Activated T-cell treated with anti-CD3 and anti-CD28 coated beads, Interleukin-2, amount 50 U/mL, for 1 hour (primary cell): Measurements from ENCODE around the gene FAM53C.
A peak's percentile ranks its signal among the peaks of the same experiment; 100 is the strongest.
"Not testable (repeated sequence)": the region's sequence is repeated elsewhere in the genome, so short reads cannot be mapped to it uniquely, and the experiment has no call there.

Experiments used
- DNase-seq: peaks from one replicate; pipeline ENCODE4 v3.0.0-alpha.2; 2020

FAM53C gene

DNA sequence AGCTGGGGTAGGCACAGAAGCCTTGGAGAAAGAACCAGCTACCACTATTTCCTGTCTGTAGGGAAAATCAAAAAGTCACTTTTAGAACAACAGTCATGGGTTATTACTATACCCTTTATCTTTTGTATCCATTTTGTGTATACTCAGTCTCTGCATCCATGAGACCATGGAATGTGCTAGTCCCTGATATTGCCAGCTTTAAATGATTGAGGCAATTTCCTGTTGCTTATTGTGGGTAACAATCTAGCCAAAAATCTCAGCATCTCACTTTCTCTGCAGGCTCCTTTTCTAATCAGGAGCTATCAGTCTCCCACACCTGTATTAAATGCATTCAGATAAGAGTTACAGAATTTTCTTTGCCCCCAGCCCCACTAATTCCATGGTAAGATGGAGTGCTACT lies 13.5 kb downstream of the FAM53C start:
- no peak for DNase-seq

GRCh38 chr5:138352071-138352721 lies 14.1 kb downstream of the FAM53C start, which contains the start of gene KDM3B:
Gene KDM3B, plus strand, starts transcription at chr5:138352685. Its CDS starts 111 bp downstream, at chr5:138352796.
- DNase-seq, result peak; percentile 99

- peak; percentile 82 for DNase-seq
These were observed 14.9 kb downstream of the FAM53C start for GRCh38 chr5:138352722-138353559.

- DNase-seq, result no peak
These were observed 15.6 kb downstream of the FAM53C start for GRCh38 chr5:138353560-138354080.

- DNase-seq, result no peak
These were observed 16.3 kb downstream of the FAM53C start for GRCh38 chr5:138354387-138354786.

DNA sequence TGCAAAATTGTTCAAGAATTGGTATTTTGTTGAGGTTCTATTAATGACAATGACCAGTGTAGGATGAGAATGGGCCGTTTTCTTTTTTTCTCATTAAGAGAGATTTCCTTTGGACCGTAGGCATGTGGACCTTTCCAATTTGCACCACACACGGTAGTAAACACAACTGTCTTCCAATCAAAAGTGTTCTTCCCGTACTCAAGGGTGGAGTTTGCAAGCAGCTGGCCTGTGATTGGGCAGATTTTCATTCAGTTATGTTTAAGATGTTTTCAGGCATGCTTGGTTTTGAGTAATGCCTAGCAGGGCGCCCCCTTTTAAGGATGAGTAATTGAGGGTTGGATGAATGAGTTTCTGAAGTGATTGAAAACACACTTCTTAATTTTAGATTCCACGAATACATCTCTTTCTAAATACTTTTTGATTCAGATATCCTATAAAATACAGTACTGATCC lies 16.9 kb downstream of the FAM53C start:
- no peak for DNase-seq

GRCh38 chr5:138359621-138360020 lies 21.6 kb downstream of the FAM53C start:
- no peak for DNase-seq

DNA sequence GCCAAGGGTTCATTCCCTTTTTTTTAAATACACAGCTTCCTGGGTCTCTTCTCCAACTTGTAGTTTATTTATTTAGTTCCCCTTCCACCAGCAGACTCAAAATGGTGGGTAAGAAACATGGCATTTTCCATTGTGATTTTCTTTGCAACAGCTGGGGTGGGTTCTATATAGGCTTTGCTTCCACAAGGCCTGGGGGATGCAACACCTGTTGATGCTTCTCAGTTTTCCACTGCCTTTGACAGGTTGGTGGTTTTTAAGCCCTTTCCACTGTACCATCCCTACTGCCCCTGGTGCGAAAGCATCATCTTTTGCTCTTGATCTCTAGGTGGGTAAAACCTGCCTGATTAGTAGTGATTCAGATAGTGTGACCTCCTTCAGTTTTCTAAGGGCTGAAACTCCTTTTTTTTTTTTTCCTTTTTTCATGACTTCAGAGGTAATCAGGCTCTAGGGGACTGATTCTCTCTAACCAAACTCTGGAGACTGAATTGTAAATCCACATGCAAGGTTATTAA lies 22.9 kb downstream of the FAM53C start:
- no peak for DNase-seq

DNA sequence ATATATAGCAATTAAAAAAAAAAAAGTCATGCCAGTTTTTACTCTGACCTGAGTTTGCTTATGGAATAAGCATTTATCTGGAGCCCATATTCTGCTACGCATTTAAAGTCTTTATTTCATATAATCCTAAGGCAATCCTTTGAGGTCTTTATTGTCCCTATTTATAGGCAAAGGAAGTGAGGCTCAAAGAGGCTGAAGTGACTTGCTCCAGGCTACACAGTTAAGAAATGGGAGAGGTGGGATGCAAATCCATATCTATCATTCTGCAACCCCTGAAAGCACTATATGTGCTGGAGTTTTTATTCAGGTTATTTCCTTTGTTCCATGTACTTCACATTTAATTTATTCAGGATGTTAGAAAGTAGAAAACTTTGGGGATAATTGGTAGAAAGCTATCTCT lies 26.5 kb downstream of the FAM53C start:
- no peak for DNase-seq

DNA sequence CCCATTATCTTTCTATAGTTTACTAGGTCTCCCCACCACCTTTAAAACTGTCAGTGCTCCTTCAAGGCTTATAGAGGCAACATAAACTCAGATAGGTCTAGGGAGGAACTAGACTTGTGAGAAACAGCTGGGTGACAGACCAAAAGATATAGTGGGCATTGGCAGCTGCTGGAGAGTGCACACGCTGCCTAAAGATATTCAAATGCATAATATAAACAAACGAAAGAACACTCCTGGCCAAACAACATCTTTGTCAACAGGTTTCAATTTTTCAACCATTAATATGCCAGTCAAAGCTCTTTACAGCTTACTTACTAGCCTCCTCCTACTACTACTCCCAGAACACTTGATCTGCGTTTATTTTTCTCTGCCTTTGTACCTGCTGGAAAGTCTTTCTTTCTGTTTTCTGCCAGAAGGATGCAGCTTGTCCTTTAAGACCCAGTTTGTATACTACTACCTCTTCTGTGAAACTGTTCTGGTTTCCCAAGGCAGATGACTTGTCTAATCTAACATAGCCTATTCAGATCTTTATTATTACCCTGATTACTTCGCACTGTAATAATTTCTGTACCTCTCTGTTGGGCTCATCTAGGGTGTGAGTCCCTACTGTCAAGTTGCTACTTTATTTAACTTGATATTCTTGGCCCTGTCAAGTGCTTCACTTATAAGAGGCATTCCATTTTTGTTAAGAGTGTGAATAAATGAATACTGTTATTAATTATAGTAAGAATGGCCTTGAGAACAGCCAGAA lies 28.7 kb downstream of the FAM53C start:
- DNase-seq, result no peak

DNA sequence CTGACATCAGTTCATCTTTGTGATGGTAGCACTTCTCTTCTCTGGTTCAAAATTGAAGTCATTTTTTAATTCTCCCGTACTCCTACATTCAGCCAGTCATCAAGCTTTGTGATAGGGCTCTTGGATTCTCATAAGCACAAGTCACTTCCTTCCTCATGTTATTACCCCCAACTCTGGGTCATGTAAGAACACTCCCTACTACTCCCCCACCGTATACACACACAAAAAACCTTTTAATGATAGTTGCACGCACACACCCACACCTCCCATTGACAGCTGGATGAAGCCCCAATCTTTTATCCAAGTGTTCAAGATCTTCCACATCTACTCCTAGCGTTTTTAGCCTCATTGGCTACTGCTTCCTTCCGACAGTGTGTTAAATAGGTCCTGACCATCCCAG lies 31.2 kb downstream of the FAM53C start:
- DNase-seq, result no peak

DNA sequence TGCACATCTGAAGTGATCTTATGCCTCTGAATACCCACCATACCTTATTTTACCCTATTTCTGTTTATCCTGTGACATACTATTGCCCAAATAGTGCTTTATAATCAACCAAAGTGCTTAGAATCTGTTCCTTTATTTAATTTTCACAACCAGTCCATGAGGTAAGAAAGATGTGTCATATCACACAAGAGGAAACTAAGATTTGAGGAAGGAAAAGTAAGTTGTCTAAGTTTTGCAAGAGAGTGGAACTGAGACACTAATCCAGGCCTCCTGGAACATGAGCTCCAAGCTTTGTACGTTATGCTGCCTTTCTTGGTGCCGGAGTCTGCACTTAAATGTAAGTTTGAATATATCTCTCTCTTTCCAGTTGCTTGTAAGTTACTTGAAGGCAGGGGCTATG lies 31.6 kb downstream of the FAM53C start:
- no peak for DNase-seq

DNA sequence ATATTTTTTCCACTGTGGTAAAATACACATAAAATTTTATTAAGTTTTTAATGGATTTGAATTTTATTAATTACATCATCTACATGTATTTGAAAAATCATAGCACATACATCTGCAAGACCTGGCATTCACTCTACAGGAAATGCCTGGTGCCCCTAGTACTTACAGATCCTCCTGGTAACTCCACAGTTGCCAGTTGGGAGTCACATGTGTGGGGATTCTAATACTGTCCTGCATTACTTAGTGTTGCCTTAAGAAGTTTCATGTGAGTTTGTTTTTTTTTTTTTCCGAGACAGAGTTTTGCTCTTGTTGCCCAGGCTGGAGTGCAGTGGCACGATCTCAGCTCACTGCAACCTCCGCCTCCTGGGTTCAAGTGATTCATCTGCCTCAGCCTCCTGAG lies 32.5 kb downstream of the FAM53C start:
- DNase-seq, result no peak

DNA sequence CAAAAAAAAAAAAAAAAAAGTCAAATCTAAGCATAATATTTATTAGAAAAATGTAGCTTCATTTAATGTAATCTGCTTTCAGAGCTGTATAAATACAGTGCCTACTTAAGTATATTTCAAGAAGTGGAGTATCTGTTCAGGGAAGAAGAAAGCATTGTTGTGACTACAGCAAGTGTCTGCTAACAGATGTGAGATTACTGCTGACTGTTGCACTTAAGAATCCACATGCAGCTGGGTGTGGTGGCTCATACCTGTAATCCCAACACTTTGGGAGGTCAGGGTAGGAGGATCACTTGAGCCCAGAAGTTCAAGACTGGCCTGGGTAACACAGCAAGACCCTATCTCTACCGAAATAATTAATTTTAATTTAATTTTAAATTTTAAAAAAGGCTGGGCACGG lies 33.4 kb downstream of the FAM53C start:
- no peak for DNase-seq

GRCh38 chr5:138372225-138372624 lies 34.2 kb downstream of the FAM53C start:
- DNase-seq, result no peak

DNA sequence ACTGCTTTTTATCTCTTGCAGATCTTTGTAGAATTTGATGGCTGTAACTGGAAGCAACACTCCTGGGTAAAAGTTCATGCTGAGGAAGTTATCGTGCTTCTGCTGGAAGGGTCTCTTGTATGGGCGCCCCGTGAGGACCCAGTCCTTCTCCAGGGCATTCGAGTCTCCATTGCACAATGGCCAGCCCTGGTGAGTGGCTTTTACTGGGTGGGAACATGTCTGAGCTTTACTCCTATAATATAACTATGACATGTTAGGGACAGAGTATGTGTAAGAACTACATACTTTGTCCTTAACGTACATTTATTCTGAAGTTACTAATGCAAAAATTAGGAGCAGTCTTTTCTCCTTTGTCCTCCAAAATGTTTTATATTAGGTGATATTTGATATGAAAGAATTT lies 34.6 kb downstream of the FAM53C start:
- no peak for DNase-seq

- DNase-seq, result no peak
These were observed 44.3 kb downstream of the FAM53C start for GRCh38 chr5:138382347-138382746.

DNA sequence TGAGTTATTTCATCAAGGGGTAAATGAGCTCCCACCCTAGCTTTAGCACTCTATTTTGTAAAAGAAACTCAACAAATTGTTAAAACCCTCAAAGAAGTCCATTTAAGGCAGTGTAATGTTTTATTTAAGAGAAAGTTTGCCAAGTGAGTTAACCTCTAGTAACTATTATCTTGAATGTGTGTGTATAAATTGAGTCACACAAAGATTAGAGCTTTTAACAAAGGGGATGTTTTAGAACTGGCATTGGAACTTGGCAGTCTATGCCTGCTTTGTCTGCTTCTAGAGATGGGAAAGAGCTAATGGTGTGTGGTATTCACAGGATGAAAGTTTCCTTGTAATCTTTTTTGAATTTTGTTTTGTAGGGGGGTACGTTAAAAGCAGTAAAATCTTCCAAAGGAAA lies 47.6 kb downstream of the FAM53C start:
- no peak for DNase-seq

GRCh38 chr5:138386290-138386689 lies 48.2 kb downstream of the FAM53C start:
- no peak for DNase-seq

GRCh38 chr5:138389332-138389731 lies 51.3 kb downstream of the FAM53C start:
- no peak for DNase-seq

GRCh38 chr5:138389911-138390310 lies 51.8 kb downstream of the FAM53C start:
- not testable (repeated sequence) for DNase-seq

- DNase-seq, result no peak
These were observed 53.9 kb downstream of the FAM53C start for GRCh38 chr5:138391859-138392386.
